GM19324 (cell line): ENCODE data around the gene LYZL1.
"Not testable (repeated sequence)": the region's sequence is repeated elsewhere in the genome, so short reads cannot be mapped to it uniquely, and the experiment has no call there.

Experiments used
- ATAC-seq: cut with Tn5 transposase; IDR thresholded peaks from one replicate; pipeline ENCODE4 v1.9.1; 2021; ENCODE audit warnings: mild to moderate bottlenecking, moderate library complexity; ENCODE audit not compliant: unreplicated experiment, low FRiP score

LYZL1 gene

DNA sequence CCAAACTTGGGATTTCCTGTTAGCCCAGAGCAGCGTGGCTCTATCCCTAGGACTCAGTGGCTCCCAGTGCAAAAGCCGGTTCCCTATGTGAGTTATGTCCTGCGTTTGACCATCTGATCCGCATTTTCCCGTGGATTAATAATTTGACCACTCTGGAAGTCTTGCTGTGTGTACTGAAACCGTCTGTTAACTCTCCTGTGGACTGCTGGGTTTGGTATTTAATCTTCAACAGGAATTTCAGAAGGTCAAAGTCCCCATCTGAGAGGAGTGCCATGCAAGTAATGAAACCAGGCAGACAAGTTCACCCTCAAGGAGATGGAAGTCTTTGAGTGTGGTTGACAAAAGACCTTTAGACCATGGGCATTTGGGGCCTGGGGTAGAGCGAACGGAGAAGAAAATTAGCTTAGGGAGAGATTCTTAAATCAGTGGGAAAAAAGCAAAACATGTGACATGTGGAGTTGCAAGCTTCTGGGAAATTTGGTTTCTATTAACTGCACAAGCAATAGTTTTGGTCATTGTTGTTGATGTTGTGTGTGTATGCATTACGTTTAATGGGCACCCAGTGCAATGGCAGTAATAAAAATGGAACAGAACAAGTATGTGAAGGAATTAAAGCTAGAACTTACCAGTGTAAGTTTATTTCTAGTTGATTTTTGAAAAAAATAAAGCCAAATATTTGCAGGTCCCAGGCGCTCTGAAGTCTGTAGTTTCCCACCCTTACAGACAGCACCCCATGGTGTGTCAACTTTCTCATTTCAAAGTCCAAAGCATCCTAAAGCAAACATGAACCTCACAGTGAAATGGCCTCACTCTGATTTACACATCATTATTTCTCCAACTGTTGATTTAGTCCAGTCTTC is 38.2 kb downstream of the LYZL1 start:
- no peak for ATAC-seq

DNA sequence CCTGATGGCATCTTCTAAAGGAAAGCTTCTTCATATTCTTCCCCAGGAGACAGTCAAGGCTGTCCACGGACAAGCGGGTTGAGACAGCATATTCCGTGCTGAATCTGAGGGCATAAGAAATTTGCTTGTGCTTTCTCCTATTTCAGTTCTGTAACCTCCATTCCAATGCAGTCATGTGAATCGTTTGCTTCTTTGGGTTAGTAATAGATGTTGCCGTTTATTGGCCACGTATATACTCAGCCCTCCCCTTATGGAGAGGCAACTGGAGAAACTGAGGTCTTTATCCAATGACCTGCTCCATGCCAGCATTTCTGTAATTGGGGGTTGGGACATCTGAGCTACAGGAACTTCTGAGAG is 38.9 kb downstream of the LYZL1 start:
- no peak for ATAC-seq

DNA sequence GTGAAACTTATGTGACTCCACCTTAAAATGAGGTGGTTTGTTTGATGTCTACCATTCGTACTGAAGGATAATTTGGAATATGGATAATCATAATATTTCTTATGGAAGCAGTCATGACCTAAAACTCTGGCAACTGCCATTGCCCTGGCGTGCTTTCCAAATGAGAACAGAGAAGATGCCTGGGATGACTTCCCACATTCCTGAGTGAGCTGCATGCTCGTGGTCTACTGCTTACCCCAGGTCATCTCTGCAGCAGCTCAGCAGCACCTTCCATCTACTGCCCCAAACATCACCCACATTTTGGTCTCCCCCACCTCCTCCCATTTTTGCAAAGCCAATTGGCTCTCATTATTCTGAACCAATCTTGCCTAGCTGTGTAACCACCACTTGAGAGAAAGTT is 40.1 kb downstream of the LYZL1 start:
- ATAC-seq = no peak

DNA sequence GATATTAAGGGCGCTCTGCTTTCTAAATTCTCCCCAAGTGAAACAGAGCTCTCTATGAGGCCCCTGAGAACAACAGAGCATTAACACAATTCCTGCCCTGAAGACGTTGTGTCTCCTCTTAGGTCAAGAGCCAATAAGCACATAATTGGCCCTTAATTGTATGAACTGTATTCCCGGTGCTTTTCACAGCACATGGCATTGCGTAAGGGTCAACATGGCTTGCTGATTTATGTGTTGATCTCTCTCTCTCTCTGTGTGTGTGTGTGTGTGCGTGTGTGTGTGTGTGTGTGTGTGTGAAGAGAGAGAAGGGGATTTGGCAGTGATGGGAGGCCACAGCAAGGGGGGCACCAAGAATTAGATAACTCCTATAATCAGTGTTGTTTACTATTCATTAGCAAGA is 40.5 kb downstream of the LYZL1 start:
- no peak for ATAC-seq

DNA sequence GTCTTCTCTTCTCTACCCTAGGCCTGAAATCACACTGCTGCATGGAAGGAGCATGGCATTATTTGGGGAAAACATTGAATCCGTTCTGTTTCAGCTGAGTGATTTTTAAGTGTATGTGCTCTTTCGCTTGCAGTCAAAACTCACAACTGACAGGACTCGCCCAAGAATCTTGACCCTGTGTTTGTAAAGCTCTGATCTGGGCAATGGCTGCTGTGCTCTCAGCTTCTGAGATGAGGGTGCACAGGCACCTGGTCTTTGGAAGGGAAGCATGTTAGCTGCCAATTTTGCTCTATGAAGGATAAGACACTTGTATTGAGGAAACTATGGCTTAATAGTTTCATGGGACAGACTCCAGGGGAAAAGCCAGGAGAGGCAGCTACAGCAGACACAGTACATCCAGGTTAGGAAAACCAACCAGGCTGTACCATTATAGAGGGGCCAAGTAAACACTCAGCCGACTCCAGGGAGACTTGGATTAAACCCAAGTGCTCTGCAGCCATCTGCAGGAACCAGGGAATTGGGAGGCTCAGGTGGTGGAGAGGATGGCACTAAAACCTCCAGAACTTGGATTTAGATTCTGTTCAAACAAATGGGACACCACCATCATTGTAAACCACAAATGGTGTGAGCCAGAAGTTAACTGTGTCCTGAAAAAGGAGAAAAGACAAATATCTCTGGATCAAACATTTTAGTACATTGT is 43.3 kb downstream of the LYZL1 start:
- no peak for ATAC-seq

DNA sequence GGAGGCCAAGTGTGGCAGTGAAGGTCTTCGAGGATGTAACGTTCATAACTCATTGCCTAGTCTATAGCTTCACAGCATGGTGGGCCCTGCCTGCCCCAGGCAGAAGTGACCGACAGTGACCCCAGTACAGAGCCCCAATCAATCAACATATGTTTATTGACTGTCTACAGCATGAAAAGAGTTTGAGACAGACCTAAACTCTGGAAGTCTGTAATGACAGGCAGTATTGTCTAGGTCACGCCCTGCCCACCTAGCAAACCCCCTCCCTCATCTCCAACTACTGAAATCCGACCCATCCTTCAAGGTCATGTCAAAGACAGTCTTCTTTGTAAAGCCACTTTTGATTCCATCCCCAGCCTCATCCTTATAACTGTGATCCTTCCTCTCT is 43.9 kb downstream of the LYZL1 start:
- no peak for ATAC-seq

DNA sequence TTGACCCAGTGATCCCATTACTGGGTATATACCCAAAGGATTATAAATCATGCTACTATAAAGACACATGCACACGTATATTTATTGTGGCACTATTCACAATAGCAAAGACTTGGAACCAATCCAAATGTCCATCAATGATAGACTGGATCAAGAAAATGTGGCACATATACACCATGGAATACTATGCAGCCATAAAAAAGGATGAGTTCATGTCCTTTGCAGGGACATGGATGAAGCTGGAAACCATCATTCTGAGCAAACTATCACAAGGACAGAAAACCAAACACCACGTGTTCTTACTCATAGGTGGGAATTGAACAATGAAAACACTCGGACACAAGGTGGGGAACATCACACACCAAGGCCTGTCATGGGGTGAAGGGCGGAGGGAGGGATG is 48.7 kb downstream of the LYZL1 start:
- ATAC-seq = not testable (repeated sequence)

DNA sequence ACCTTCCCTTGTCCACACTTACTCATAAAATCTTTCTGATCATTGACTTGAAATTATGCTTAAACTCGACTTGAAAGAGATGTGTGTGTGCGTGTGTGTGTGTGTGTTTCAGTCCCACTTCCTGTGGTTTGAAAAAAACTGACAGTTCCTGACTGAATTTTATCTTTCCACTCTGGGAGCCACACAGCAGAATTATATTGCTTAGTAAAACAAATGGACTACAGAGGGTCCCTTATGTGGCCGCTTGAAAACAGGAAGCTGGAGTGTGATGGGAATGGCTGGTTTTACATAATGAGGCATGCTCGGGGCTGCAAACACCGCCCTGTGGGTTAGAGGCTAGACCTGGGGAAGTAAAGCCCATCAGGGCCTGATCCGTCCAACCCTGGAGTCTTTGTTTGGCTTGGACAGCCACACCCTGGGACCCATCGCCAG is 54.8 kb downstream of the LYZL1 start:
- no peak for ATAC-seq

DNA sequence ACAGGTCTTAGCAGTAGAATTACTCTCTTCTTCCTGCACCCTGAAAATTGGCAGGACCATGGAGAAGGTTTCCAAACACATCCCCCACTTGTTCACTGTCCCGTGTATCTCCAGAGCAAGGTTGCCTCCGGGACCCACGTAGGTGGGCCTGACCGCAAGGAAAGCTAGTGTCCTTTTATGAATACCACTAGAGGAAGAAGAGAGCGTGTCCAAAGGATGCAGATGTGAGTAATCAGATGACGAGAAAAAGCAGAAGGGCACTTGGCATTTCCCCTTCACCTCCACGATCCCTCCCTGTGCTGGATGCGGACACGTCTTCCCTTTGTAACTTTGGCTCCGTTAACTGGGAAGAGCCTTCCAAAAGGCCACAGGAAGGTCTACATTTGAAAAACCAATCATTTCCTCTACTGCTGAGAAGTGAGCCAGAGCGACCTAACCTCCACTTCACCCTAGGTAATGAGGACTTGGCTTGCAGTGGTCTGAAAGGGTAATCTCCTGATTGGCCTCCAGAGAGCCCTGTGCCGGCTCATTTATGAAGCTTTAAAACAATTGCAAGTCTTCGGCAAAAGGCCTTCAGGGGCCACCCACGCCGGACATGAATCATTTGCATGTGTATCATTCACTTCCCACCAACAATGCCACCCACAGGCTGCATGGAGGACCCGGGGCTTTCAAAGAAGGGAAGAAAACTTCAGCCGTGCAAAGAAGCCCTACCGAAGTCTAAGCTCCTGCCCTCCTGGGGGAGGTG is 55.4 kb downstream of the LYZL1 start:
- no peak for ATAC-seq

DNA sequence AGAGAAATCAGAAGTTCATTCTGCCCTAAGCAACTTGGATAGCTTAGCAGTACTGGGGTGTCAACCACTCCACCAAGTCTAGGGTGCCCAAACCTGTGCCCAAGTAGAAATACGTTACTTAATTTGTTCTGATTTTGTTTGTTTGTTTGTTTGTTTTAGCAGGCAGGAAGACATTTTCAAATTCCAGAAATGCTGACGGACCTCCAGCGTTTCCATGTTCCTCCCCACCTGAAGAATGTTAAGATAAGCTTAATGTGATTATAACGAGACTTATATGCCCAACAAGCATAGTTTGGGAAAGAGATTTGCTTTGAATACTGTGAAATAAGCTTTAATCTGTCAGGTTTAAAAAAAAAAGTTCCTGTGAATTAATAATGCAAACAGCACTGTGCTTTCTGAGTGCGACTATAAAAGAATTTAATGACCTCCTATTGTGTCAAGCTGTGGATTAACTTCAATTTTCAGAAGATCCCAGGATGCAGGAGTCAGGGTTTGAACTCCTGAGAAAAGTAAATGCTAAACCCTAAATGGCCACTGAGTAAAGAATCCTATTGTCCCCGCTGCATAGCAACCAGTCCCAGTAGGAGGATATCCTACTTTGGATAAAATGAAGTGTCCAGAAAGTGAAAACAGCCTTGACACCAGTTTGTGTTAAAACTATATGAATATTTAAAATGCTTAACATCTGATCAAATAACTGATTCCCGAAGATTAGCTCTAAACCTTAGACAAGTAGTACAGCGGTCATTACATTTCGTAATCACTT is 56.5 kb downstream of the LYZL1 start:
- ATAC-seq = no peak

DNA sequence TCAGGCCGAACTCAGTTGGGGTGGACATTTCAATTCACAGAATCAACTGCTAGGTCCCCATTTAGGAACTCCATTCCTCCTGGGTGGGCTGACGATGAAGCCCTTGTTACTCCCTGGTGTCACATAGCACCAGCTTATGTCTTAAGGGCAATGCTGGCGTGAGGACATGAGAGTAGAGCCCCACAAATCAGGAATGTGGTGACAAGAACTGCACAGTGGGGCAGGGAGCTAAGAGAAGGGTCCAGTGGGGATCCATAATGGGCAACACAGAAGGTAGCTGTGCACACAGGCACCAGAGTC is 57.0 kb downstream of the LYZL1 start:
- ATAC-seq = no peak

DNA sequence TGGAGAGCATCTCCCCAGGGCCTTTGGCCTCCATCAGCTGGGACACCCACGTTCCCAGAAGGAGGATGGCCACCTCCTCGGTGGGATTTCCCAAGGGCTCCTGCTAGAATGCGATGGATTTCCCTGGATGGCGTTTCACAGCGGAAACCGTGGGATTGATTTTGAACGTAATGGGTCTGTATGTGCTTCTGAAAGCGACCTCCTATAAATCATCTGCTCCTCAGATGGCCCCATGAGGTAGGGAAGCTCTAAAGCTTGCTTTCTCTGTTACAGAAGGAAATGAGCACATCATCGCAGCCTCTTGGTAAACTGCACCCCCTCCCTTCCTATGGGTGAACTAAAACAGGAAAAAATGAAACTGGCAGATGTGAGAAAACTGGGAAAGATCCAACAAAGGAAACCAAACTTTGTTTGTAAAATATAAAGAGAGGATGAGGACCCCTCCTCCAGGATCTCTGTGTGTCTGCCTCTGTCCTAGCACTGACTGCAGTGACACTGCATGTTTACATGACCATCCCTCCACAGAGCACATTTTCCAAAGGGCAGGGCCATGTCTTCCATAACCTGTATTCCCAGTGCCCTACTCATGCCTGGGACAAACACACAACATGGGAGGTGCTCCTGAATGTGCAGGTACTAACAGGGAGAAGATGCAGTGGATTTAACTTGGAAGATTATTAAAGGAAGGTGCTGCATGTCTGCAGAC is 57.6 kb downstream of the LYZL1 start:
- ATAC-seq = no peak

DNA sequence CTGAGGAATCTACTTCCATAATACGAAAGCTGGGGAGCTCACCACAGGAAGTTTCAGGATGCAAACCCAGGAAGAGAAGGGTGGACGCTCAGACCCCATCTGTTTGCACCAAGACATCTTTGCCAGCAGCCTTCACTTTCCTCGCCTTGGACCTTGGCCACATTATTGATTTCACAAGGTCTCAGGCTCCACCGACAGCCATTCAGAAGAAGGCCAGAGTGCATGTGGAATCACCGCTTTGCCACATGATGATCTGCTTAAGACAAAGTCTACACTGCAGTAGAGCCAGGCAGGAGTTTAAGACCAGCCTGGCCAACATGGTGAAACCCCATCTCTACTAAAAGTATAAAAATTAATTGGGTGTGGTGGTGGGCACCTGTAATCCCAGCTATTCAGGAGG is 60.0 kb downstream of the LYZL1 start:
- no peak for ATAC-seq

DNA sequence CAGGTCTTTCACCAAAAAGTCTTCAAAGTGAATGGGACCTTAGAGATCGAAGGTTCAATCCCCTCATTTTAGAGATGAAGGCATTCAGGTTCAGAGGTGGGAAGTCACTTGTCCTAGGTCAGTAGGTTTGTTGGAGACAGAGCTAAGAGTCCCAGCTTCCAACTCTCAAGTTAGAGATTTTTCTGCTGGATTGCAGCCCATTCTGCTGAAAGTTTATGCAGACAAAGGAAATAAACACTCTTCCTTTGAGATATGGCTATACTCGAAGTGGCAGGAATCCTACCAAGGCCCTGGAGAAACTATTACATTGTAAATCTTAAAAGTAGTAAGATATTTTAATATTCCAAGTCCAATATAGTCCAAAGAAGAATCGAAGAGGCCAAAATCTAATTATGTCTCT is 64.4 kb downstream of the LYZL1 start:
- ATAC-seq = no peak

DNA sequence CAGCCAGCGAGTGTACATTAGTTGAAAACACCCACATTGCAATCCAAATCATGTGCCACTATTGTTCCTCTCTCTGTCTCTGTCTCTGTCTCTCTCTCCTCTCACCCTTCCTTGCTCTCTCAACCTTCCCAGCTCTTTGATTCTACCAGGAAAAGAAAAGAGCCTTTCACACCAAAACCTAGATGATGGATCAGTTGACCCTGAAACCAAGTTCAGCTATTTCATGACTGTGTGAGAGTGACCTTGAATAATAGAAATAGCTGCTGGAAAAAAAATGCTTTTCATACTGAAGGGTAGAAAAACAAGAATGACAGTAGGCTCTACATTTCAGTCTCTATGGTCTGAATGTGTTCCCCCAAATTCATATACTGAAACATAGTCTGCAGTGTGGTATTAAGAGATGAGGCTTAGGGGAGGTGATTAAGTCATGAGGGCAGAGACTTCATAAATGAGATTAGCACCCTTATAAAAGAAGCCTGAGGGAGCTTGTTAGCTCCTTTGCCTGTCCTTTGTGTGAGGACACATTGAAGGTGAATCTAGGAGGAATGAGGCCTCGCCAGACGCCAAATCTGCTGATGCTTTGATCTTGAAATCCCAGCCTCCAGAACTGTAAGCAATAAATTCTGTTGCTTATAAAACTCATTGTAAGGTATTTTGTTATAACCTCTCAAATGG is 65.2 kb downstream of the LYZL1 start:
- ATAC-seq = no peak

DNA sequence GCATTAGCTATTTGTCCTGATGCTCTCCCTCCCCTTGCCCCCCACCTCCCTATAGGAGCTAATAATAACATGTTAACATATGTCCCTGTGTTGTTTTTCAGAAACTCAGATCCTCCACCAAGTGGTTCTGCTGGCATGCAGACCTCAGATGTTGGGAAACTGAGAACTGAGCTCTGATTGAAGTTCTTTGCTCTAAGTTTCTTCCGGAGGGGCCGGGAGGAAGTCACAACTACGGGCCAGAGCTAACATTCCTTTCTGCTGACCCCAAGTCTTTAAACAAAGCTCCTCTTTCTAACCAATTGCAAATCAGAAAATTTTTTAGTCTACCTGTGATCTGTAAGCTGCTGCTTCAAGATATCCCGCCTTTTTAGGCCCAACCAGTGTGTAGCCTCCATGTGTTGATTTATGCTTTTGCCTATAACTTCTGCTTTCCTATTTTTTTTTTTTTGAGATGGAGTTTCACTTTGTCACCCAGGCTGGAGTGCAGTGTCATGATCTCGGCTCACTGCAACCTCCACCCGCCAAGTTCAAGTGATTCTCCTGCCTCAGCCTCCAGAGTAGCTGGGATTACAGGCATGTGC is 66.6 kb downstream of the LYZL1 start:
- ATAC-seq = no peak

DNA sequence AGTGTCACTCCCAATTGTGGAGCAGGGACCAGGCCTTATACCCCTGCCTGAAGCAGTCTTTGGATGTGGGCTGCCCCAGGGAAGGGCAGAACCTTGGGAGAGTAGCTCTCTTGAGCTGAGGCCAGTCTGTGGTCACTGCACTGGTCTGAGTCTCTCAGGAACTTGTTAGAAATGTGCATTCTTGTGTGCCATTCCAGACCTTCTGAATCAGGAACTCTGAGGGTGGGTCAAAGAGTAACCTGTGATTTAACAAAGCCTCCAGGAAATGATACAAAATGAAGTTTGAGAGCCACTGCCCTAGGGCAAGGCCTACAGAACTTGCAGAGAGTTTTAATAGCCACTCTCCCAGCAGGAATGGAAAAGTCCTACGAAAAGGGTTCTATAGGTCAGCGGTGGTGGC is 68.1 kb downstream of the LYZL1 start:
- ATAC-seq = no peak

DNA sequence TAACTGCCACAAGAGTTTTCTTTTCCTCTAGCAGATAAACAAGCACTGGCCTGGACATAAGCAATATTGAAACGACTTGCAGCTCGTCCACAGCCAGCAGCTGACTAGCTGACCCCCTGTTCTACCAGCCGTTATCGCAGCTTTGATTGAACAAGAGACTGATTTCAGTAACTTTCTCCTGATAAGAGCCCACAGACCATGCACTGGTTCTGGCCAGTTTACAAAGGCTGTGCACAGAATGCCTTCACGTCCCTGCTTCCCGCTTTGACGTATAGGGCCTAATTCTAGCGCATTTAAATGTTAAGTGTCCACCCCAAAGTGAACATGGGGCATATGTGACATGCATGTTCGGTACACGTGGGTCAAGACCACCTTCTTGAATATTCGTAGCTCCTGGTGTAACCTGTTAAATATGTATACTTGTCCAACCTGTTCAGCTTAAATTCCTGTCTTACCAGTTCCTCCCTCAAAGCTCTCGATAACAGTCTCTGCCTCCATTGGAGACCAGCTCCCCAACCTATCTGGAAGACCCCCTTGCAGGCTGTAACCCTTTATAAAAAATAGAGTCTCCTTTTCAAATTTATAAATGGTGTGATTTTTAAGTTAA is 69.2 kb downstream of the LYZL1 start:
- ATAC-seq = no peak
